HG02571 (cell line): ENCODE data around the gene MPDU1.

ENCODE experiments used
- ATAC-seq: cut with Tn5 transposase; IDR thresholded peaks from one replicate; pipeline ENCODE4 v1.9.1; 2021; ENCODE audit warnings: mild to moderate bottlenecking, moderate library complexity; ENCODE audit not compliant: unreplicated experiment

Gene MPDU1

GRCh38 chr17:7583253-7584109, at the start of gene MPDU1:
TSS of gene MPDU1 (plus strand) at chr17:7583852. CDS start at chr17:7583863, 11 bp downstream.
- peak; percentile 58 for ATAC-seq

- no peak for ATAC-seq
Observed at GRCh38 chr17:7538050-7538449, 45.6 kb upstream of the MPDU1 start.

- ATAC-seq: no peak
Observed at GRCh38 chr17:7538891-7539545, 44.6 kb upstream of the MPDU1 start.

- no peak for ATAC-seq
Observed at GRCh38 chr17:7541074-7541621, 42.5 kb upstream of the MPDU1 start.

- no peak for ATAC-seq
Observed at GRCh38 chr17:7544911-7545310, 38.7 kb upstream of the MPDU1 start.

GRCh38 chr17:7548585-7549400, 34.9 kb upstream of the MPDU1 start, which contains the start of gene TNFSF12:
TSS of gene TNFSF12 (plus strand) at chr17:7549058. CDS start at chr17:7549154, 96 bp downstream.
- ATAC-seq: no peak

- ATAC-seq: no peak
Observed at GRCh38 chr17:7549401-7550055, 34.1 kb upstream of the MPDU1 start.

GRCh38 chr17:7550344-7550743, 33.3 kb upstream of the MPDU1 start:
- ATAC-seq: no peak

GRCh38 chr17:7551396-7551795, 32.3 kb upstream of the MPDU1 start:
- no peak for ATAC-seq

GRCh38 chr17:7552621-7553051, 31.0 kb upstream of the MPDU1 start:
- ATAC-seq: no peak

GRCh38 chr17:7553356-7553755, 30.3 kb upstream of the MPDU1 start:
- ATAC-seq: no peak

GRCh38 chr17:7555320-7555948, 28.2 kb upstream of the MPDU1 start:
- no peak for ATAC-seq

- ATAC-seq: no peak
Observed at GRCh38 chr17:7556627-7557026, 27.0 kb upstream of the MPDU1 start.

GRCh38 chr17:7557147-7557764, 26.4 kb upstream of the MPDU1 start:
- no peak for ATAC-seq

GRCh38 chr17:7557775-7558543, 25.7 kb upstream of the MPDU1 start:
- ATAC-seq: no peak

- no peak for ATAC-seq
Observed at GRCh38 chr17:7558544-7559319, 24.9 kb upstream of the MPDU1 start, which contains the start of gene TNFSF13. TSS of gene TNFSF13 (plus strand) at chr17:7558750. CDS start at chr17:7559040, 290 bp downstream.

GRCh38 chr17:7559320-7560171, 24.1 kb upstream of the MPDU1 start:
- ATAC-seq: no peak
